Osteoblast (primary cell): ENCODE measurements around the gene MAML2. TPM values are rescaled to one million over a fixed set of nuclear protein-coding genes. Genes with fewer than 3 reads are reported as not detected.

Experiments used
- DNase-seq: peaks from one replicate; pipeline ENCODE4 v3.0.0; 2011; ENCODE audit warnings: low spot score, mixed read lengths; ENCODE audit not compliant: insufficient read length; ENCODE audit errors: missing footprints
- H2AFZ ChIP-seq: 2 replicates; pipeline ENCODE4 v1.6.0; 2011; ENCODE audit warnings: mild to moderate bottlenecking, low read length
- H3K27ac ChIP-seq: 2 replicates; pipeline ENCODE4 v1.5.1; 2011; ENCODE audit warnings: mild to moderate bottlenecking, low read depth, low read length, moderate library complexity
- H3K27me3 ChIP-seq: 2 replicates; pipeline ENCODE4 v1.6.0; 2012; ENCODE audit warnings: mild to moderate bottlenecking, control low read depth, inconsistent platforms, low read length, moderate library complexity; ENCODE audit not compliant: insufficient read depth
- H3K36me3 ChIP-seq: 2 replicates; pipeline ENCODE4 v1.5.1; 2011; ENCODE audit warnings: mild to moderate bottlenecking, low read length, control low read depth, moderate library complexity; ENCODE audit not compliant: insufficient read depth
- H3K4me1 ChIP-seq: 2 replicates; pipeline ENCODE4 v1.5.1; 2011; ENCODE audit warnings: mild to moderate bottlenecking, low read length, control low read depth, moderate library complexity; ENCODE audit not compliant: insufficient read depth
- H3K4me2 ChIP-seq: 2 replicates; pipeline ENCODE4 v1.6.0; 2011; ENCODE audit warnings: mild to moderate bottlenecking, low read length; ENCODE audit not compliant: insufficient read depth
- H3K4me3 ChIP-seq: fragments of 200-600 bp; sonication (generic); 3 replicates; pipeline ENCODE4 v1.5.1; 2012; ENCODE audit warnings: mild to moderate bottlenecking, low read length, inconsistent platforms; ENCODE audit not compliant: insufficient read depth
- H3K79me2 ChIP-seq: 2 replicates; pipeline ENCODE4 v1.6.0; 2012; ENCODE audit warnings: mild to moderate bottlenecking, low read length, control low read depth, inconsistent platforms; ENCODE audit not compliant: insufficient read depth
- H3K9me3 ChIP-seq: 2 replicates; pipeline ENCODE4 v1.5.1; 2011; ENCODE audit warnings: low read depth, low read length, control low read depth
- H4K20me1 ChIP-seq: 2 replicates; pipeline ENCODE4 v1.6.0; 2012; ENCODE audit warnings: mild to moderate bottlenecking, low read length, control low read depth; ENCODE audit not compliant: insufficient read depth
- CTCF ChIP-seq: IDR thresholded peaks from 2 replicates; pipeline ENCODE4 v1.5.1; 2011; ENCODE audit warnings: mild to moderate bottlenecking, low read depth, low read length, moderate library complexity; ENCODE audit errors: extremely low read depth
- total RNA-seq: library from RNA; depleted of rRNA; stranded (reverse); fragments of >200 nt; gene quantifications from 2 replicates; pipeline ENCODE4 v1.2.3, GENCODE V29; 2012

The MAML2 gene
- total RNA-seq, 1 donor: 17.4 TPM

GRCh38 chr11:95993438-95994298, 349.3 kb downstream of the MAML2 start:
- DNase-seq: no peak
- Histone ChIP-seq H3K27ac (peak overlapping the region; percentile 27), H3K9me3 (no peaks in the 10 kb centered on the region), H3K27me3 (no peaks in the 10 kb centered on the region), H2AFZ (no peak overlapping the region), H3K36me3 (peaks cover 14% of the 10 kb centered on the region), H3K4me3 (no peak overlapping the region), H3K4me1 (peaks cover 32% of the 10 kb centered on the region), H3K4me2 (peak overlapping the region; percentile 40), H4K20me1 (no peaks in the 10 kb centered on the region), H3K79me2 (peaks cover 40% of the 10 kb centered on the region)
- no peak for TF ChIP-seq CTCF

- peak overlapping the region; percentile 43 for H3K4me2 ChIP-seq
- no peak overlapping the region for H3K4me3 ChIP-seq
- H2AFZ ChIP-seq: no peak overlapping the region
- H3K27ac ChIP-seq: peak overlapping the region; percentile 41
- H3K4me1 ChIP-seq: peaks cover 32% of the 10 kb centered on the region
- peaks cover 26% of the 10 kb centered on the region for H3K79me2 ChIP-seq
- no peaks in the 10 kb centered on the region for H3K27me3 ChIP-seq
- no peaks in the 10 kb centered on the region for H3K9me3 ChIP-seq
- DNase-seq: peak; percentile 32
- H3K36me3 ChIP-seq: peaks cover 15% of the 10 kb centered on the region
- no peak for TF ChIP-seq CTCF
- no peaks in the 10 kb centered on the region for H4K20me1 ChIP-seq
These were observed 351.4 kb downstream of the MAML2 start for GRCh38 chr11:95991545-95991944.

GRCh38 chr11:95991101-95991500, 351.9 kb downstream of the MAML2 start:
- Histone ChIP-seq H3K4me2 (peak overlapping the region; percentile 43), H3K9me3 (no peaks in the 10 kb centered on the region), H3K27me3 (no peaks in the 10 kb centered on the region), H3K4me1 (peaks cover 32% of the 10 kb centered on the region), H3K4me3 (peak overlapping the region; percentile 4), H3K79me2 (peaks cover 26% of the 10 kb centered on the region), H2AFZ (no peak overlapping the region), H3K36me3 (peaks cover 15% of the 10 kb centered on the region), H3K27ac (peak overlapping the region; percentile 41), H4K20me1 (no peaks in the 10 kb centered on the region)
- TF ChIP-seq CTCF: no peak
- DNase-seq: no peak

- no peak overlapping the region for H2AFZ ChIP-seq
- TF ChIP-seq CTCF: no peak
- H3K4me1 ChIP-seq: peaks cover 41% of the 10 kb centered on the region
- H3K27ac ChIP-seq: no peak overlapping the region
- no peak for DNase-seq
- no peak overlapping the region for H3K4me3 ChIP-seq
- peaks cover 18% of the 10 kb centered on the region for H3K36me3 ChIP-seq
- H3K9me3 ChIP-seq: no peaks in the 10 kb centered on the region
- peaks cover 21% of the 10 kb centered on the region for H3K79me2 ChIP-seq
- no peaks in the 10 kb centered on the region for H3K27me3 ChIP-seq
- H3K4me2 ChIP-seq: no peak overlapping the region
- H4K20me1 ChIP-seq: no peaks in the 10 kb centered on the region
These were observed 353.2 kb downstream of the MAML2 start for GRCh38 chr11:95989780-95990179.
